Fibroblast of lung (primary cell): Measurements from ENCODE around the gene MAML3. TPM values are rescaled to one million over a fixed set of nuclear protein-coding genes. Genes with fewer than 3 reads are reported as not detected.

Experiments used
- DNase-seq, 2 donors: peaks; one replicate each; pipeline versions ENCODE4 v3.0.0 to v3.0.0-alpha.2; 2010; ENCODE audit warnings: low read depth in 2 of 2
- H2AFZ ChIP-seq: 2 replicates; pipeline ENCODE4 v1.5.1; 2012; ENCODE audit warnings: low read length, control low read depth, inconsistent platforms
- H3K27ac ChIP-seq: 2 replicates; pipeline ENCODE4 v1.5.1; 2011; ENCODE audit warnings: low read length, control low read depth; ENCODE audit not compliant: insufficient read depth
- H3K27me3 ChIP-seq: 2 replicates; pipeline ENCODE4 v1.5.1; 2011; ENCODE audit warnings: mild to moderate bottlenecking, low read length; ENCODE audit not compliant: control insufficient read depth, insufficient read depth
- H3K36me3 ChIP-seq: 2 replicates; pipeline ENCODE4 v1.5.1; 2011; ENCODE audit warnings: low read length; ENCODE audit not compliant: control insufficient read depth, insufficient read depth
- H3K4me1 ChIP-seq: 2 replicates; pipeline ENCODE4 v1.5.1; 2011; ENCODE audit warnings: low read length; ENCODE audit not compliant: control insufficient read depth, insufficient read depth; ENCODE audit errors: extremely low read depth
- H3K4me2 ChIP-seq: 2 replicates; pipeline ENCODE4 v1.5.1; 2011; ENCODE audit warnings: low read length, control low read depth; ENCODE audit not compliant: insufficient read depth; ENCODE audit errors: extremely low read depth
- H3K4me3 ChIP-seq, 4 experiments: fragments of 200-600 bp in 1 of 4; sonication (generic) in 1 of 4; replicated peaks in 1 of 4; 2 replicates each; pipeline ENCODE4 v1.5.1; 2011 to 2016; ENCODE audit warnings: low read length in 4 of 4, low read depth in 3 of 4, mild to moderate bottlenecking in 3 of 4, control low read depth in 2 of 4, inconsistent platforms in 1 of 4, mixed read lengths in 1 of 4; ENCODE audit not compliant: insufficient read depth in 1 of 4; ENCODE audit errors: control extremely low read depth in 1 of 4
- H3K79me2 ChIP-seq: 2 replicates; pipeline ENCODE4 v1.5.1; 2012; ENCODE audit warnings: mild to moderate bottlenecking, low read length, inconsistent platforms; ENCODE audit not compliant: control insufficient read depth, insufficient read depth
- H3K9ac ChIP-seq: 2 replicates; pipeline ENCODE4 v1.5.1; 2011; ENCODE audit warnings: mild to moderate bottlenecking, low read length, control low read depth; ENCODE audit not compliant: insufficient read depth
- H3K9me3 ChIP-seq: 2 replicates; pipeline ENCODE4 v1.5.1; 2012; ENCODE audit warnings: low read depth, low read length; ENCODE audit not compliant: control insufficient read depth, insufficient read depth
- H4K20me1 ChIP-seq: 2 replicates; pipeline ENCODE4 v1.5.1; 2011; ENCODE audit warnings: low read length; ENCODE audit not compliant: control insufficient read depth, insufficient read depth; ENCODE audit errors: extremely low read depth
- EZH2 ChIP-seq: IDR thresholded peaks from 2 replicates; pipeline ENCODE4 v1.5.1; 2012; ENCODE audit warnings: low read length, control low read depth, mild to moderate bottlenecking; ENCODE audit errors: missing control alignments
- polyA plus RNA-seq, 2 donors: library from polyadenylated mRNA; depleted of rRNA in 1 of 2; stranded (reverse) in 1 of 2; unstranded in 1 of 2; fragments of >200 nt; gene quantifications; 2 replicates each; pipeline ENCODE4 v1.2.1, GENCODE V29; 2011 to 2012; ENCODE audit warnings: missing spikeins in 1 of 2
- total RNA-seq: library from RNA; depleted of rRNA; stranded (reverse); fragments of >200 nt; gene quantifications from 2 replicates; pipeline ENCODE4 v1.2.1, GENCODE V29; 2014
- TF ChIP-seq, protein P1 (sequence below), 2 donors: IDR thresholded peaks in 1 of 2; conservative IDR thresholded peaks in 1 of 2; 1 replicate in 1 of 2; 2 replicates in 1 of 2; pipeline ENCODE4 v1.5.1; 2011 to 2012; ENCODE audit warnings: low read length in 2 of 2, control low read depth in 1 of 2, inconsistent platforms in 1 of 2, low read depth in 1 of 2, mild to moderate bottlenecking in 1 of 2

The MAML3 gene
- total and polyA plus RNA-seq, 2 donors (not counting 1 experiment from before 2014, with no cell fraction given): 2.0 to 2.8 TPM

GRCh38 chr4:140076307-140076706 lies 77.7 kb downstream of the MAML3 start:
- TF ChIP-seq EZH2: no peak
- TF ChIP-seq, protein P1, sequence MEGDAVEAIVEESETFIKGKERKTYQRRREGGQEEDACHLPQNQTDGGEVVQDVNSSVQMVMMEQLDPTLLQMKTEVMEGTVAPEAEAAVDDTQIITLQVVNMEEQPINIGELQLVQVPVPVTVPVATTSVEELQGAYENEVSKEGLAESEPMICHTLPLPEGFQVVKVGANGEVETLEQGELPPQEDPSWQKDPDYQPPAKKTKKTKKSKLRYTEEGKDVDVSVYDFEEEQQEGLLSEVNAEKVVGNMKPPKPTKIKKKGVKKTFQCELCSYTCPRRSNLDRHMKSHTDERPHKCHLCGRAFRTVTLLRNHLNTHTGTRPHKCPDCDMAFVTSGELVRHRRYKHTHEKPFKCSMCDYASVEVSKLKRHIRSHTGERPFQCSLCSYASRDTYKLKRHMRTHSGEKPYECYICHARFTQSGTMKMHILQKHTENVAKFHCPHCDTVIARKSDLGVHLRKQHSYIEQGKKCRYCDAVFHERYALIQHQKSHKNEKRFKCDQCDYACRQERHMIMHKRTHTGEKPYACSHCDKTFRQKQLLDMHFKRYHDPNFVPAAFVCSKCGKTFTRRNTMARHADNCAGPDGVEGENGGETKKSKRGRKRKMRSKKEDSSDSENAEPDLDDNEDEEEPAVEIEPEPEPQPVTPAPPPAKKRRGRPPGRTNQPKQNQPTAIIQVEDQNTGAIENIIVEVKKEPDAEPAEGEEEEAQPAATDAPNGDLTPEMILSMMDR (conservative IDR thresholded peaks at IDR 0.05 in 1 of 2, IDR thresholded peaks at IDR 0.05 in 1 of 2; ENCODE audit: low read depth in 1 of 2, low read length in 2 of 2): no peak
- Histone ChIP-seq H3K79me2 (no peaks in the 10 kb centered on the region), H3K36me3 (no peaks in the 10 kb centered on the region), H3K27ac (no peak overlapping the region), H3K4me3 (no peak overlapping the region), H2AFZ (no peak overlapping the region), H3K27me3 (no peaks in the 10 kb centered on the region), H3K4me2 (no peak overlapping the region), H4K20me1 (no peaks in the 10 kb centered on the region), H3K9ac (no peak overlapping the region), H3K4me1 (peaks cover 14% of the 10 kb centered on the region), H3K9me3 (no peaks in the 10 kb centered on the region)
- DNase-seq: no peak

GRCh38 chr4:140071806-140072205 lies 82.2 kb downstream of the MAML3 start:
- H4K20me1 ChIP-seq: no peaks in the 10 kb centered on the region
- H3K9ac ChIP-seq: no peak overlapping the region
- H3K9me3 ChIP-seq: no peaks in the 10 kb centered on the region
- TF ChIP-seq EZH2: no peak
- TF ChIP-seq, protein P1 (conservative IDR thresholded peaks at IDR 0.05 in 1 of 2, IDR thresholded peaks at IDR 0.05 in 1 of 2; ENCODE audit: low read depth in 1 of 2, low read length in 2 of 2): no peak
- H3K4me3 ChIP-seq: no peak overlapping the region
- H2AFZ ChIP-seq: peak overlapping the region; percentile 31
- no peaks in the 10 kb centered on the region for H3K79me2 ChIP-seq
- peak overlapping the region; percentile 28 for H3K4me2 ChIP-seq
- H3K27me3 ChIP-seq: no peaks in the 10 kb centered on the region
- H3K4me1 ChIP-seq: peaks cover 11% of the 10 kb centered on the region
- H3K36me3 ChIP-seq: no peaks in the 10 kb centered on the region
- H3K27ac ChIP-seq: no peak overlapping the region
- peak; percentile 71 to 98 for DNase-seq

DNA sequence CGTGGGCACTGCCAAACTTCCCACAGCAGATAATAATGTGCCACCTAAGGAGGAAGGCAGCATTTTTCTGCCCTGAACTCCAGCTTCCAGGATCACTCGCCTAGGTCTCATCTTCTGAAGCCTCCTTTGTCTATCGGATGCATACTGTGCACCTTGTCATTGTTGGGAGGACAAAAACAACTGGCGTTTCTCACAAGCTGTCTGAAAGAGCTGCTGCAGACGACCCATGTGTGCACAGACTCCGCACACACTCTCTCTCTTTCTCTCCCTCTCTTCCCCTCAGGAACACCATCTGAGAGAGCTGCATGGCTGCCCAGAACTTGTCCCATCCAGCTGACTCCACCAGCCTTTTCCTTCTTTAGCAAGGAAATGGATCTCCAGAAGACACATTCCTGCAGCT lies 83.0 kb downstream of the MAML3 start:
- H4K20me1 ChIP-seq: no peaks in the 10 kb centered on the region
- no peak overlapping the region for H3K9ac ChIP-seq
- no peaks in the 10 kb centered on the region for H3K27me3 ChIP-seq
- H3K27ac ChIP-seq: no peak overlapping the region
- TF ChIP-seq, protein P1 (conservative IDR thresholded peaks at IDR 0.05 in 1 of 2, IDR thresholded peaks at IDR 0.05 in 1 of 2; ENCODE audit: low read depth in 1 of 2, low read length in 2 of 2): no peak
- TF ChIP-seq EZH2: no peak
- H3K9me3 ChIP-seq: no peaks in the 10 kb centered on the region
- H2AFZ ChIP-seq: no peak overlapping the region
- no peak overlapping the region for H3K4me3 ChIP-seq
- peaks cover 11% of the 10 kb centered on the region for H3K4me1 ChIP-seq
- H3K36me3 ChIP-seq: no peaks in the 10 kb centered on the region
- H3K4me2 ChIP-seq: no peak overlapping the region
- no peaks in the 10 kb centered on the region for H3K79me2 ChIP-seq
- no peak for DNase-seq
